GM19395 (cell line): Measurements from ENCODE around the gene PADI4.

Experiments
- ATAC-seq: cut with Tn5 transposase; IDR thresholded peaks from one replicate; pipeline ENCODE4 v1.9.1; 2021; ENCODE audit warnings: mild to moderate bottlenecking, moderate library complexity; ENCODE audit not compliant: unreplicated experiment

Gene PADI4

DNA sequence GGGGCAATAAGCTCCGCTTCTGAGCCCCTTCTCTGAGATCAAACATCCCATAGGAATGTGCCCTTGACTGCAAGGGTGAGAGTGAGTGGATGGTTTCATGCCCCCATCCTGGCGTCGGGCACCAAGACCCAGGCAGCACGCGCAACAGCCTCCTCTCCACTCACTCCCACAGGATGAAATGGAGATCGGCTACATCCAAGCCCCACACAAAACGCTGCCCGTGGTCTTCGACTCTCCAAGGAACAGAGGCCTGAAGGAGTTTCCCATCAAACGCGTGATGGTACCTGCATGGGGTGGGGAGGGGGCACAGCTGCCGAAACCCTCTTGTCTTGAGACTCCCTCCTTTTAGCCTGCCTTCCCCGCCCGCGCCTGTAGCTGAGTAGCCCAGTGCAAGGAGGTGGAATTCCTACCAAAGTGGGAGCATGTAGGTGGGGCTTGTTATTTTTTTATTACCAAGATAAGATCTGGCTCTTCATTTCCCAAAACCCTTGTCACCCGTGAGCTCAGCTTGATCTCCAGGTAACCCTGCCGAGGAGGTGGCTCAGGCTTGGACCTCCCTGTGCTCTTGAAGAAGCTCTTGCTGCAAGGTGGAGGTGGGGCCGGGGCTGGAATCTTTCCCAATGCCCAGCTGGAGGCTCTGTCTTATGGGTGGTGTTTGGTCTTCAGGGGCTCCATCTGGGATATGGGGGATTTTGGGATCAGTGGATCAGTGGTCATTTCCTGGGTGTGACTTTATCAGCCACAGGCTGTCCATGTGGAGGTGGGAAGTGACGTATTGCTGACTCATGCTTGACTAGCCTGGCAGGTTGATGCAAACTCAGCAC is 40.0 kb downstream of the PADI4 start:
- no peak for ATAC-seq

DNA sequence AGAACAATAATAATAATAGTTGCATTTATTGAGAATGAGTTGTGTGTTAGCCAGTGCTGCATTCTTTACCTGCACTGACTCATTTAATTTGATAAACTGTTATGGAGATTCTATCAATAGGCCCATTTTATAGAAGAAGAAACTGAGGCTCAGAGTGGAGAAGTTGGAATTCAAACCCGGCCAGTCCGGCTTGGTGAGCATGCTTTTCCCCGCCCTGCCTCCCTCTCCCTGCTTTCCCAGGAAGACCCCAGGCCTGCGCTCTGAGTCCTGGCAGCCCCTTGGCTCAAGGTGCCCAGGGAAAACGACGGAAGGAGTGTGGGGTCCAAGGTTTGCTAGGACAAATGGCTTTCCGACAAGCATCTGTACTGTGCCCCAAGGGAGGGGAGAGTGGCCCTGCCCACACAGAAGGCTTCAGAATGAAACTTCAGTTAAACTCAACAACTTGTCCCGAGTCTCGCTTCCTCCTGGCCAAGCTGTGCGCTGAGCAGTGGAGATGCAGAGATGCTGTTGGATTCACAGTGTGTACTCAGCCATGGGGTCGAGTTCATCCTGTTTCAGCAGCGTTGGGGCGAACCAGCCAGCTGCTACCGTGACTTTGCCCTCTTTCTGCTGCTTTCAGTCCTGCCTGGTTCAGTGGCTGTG is 40.7 kb downstream of the PADI4 start:
- ATAC-seq: no peak

DNA sequence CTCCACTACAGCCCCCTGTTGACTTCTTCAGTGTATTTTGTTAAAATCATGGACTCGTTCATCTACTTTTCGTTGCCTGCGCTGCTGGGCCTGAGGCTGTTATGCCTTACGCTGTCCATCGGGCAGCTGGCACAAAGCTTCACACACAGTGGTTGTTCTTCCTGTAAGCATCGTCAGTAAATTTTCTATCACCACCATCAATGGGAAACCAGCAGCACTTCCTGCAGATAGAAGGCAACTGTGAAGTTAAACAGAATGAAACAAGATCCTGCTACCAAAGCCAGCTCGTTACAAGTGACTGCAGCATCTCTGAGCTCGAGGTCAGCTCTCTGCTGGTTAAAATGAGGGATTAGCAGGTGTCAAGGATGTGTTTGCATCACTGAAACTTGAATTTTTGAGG is 42.1 kb downstream of the PADI4 start:
- ATAC-seq: no peak

DNA sequence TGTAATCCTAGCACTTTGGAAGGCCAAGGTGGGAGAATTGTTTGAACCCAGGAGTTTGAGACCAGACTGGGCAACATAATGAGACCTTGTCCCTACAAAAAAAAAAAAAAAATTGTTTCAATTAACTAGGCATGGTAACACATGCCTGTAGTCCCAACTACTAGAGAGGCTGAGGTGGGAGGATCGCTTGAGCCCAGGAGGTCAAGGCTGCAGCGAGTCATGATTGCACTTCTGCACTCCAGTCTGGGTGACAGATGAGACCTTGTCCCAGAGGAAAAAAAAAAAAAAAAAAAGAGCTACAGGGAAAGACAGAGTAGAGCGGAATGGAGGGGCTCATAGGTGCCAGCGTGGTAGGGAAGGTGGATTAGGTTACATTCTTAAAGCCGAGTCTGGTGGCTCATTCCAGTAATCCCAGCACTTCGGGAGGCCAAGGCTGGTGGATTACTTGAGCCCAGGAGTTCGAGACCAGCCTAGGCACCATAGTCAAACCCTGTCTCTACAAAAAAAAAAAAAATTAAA is 43.0 kb downstream of the PADI4 start:
- ATAC-seq: no peak

DNA sequence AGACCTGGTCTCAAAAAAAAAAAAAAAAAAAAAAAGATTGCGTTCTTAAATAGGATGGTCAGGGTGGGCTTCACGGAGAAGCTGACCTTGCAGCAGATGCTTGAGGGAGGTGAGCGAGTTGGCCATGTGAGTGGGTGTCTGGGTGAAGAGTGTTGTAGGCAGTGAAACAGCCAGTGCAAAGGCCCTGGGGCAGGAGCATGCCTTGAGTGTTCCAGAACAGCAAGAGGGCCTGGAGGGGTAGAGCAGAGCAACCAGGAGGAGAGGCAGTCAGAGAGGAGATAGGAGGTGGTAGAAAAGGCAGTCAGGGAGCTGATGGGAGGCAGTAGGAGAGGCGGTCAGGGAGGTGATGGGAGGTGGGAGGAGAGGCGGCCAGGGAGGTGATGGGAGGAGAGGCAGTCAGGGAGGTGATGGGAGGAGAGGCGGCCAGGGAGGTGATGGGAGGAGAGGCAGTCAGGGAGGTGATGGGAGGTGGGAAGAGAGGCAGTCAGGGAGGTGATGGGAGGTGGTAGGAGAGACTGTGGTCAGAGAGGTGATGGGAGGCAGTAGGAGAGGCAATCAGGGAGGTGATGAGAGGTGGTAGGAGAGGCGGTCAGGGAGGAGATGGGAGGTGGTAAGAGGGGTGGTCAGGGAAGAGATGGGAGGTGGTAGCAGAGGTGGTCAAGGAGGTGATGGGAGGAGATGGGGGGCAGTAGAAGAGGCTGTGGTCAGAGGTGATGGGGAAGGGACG is 43.8 kb downstream of the PADI4 start:
- no peak for ATAC-seq

DNA sequence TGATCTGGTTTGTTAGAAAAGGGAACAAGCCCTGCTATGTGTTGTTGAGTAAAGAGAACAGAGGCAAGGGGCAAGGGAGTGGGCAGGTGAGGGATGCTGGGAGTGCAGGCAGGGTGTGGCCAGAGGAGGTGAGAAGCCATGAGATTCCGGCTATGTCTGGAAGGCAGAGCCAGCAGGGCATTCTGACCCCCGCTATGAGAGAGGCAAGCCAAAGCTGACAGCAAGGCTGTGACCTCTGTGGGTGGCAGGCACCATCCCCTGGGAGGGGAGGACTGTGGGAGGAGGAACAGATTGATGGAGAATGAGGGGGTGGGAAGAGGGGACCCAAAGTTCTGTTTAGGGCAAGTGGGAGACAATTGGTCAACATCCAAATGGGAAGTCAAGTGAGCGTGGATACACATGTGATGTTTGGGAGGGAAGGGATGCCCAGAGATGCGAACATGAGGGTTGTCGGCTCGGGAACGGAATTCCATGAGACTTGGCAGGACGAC is 44.5 kb downstream of the PADI4 start:
- no peak for ATAC-seq

DNA sequence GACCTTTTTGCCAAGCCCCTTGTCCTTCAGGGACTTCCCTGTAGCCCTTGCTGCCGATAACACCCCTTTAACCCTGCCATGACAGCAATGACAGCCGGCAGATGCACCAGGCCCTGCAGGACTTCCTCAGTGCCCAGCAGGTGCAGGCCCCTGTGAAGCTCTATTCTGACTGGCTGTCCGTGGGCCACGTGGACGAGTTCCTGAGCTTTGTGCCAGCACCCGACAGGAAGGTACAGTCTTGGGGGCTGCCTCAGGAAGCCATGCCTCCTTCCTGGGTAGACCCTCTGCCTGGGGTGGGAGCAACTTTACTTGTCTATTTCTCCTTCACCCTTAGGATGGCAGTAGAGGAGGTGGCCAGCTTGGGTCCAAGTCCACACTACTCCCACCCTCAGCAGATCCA is 47.9 kb downstream of the PADI4 start:
- ATAC-seq: no peak

DNA sequence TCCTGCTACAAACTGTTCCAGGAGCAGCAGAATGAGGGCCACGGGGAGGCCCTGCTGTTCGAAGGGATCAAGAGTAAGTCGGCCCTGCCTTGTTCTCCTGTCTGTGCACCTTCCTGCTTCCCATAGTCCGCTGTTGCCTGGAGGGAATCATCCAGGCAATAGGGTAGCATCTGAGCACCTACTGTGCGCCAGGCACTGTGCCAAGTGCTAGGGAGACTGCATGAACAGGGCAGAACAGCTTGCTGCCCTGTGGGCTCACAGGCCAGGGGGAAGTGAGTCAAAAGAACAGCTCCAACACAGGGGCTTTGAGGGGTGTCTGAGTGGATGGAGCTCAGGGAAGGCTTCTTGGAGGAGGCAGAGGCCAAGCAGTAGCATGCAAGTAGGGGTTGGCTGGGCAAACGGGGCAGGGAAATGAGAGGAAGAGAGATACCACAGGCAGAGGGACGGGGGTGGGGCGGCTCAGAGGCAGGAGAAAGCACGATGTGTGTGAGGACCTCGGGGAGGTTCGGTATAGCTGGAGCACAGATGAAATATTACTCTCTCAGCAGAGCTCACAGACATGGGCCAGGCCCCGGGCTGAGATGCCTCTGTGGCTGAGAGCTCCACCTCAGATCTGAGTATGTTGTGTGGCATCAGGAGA is 48.5 kb downstream of the PADI4 start:
- ATAC-seq: no peak

DNA sequence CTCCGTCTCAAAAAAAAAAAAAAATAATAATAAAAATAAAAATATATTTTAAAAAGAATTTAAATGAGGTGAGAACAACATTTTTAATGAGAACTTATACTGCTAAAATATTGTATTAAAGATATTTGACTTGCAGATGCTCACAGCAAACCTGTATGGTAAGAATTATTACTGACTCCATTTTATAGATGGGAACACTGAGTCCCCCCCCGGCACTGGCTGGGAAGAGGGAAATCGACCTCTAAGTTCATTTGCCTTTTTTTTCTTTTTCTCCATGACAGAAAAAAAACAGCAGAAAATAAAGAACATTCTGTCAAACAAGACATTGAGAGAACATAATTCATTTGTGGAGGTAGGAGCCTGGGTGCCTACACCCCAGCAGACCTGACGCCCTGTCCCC is 50.6 kb downstream of the PADI4 start:
- ATAC-seq: no peak

DNA sequence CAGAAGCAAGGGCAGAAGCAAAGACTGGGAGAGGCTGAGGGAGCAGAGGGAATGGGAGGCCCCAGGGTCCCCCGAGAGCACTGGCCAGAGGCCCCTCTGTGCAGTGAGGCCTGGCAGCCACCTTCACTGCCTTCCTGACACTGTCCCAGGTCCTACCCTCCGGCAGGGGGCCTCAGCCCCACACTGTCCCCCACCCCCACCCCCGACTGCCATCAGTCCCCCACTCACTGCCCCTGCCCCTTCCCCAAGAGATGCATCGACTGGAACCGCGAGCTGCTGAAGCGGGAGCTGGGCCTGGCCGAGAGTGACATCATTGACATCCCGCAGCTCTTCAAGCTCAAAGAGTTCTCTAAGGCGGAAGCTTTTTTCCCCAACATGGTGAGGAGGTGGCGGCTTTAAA is 51.0 kb downstream of the PADI4 start:
- no peak for ATAC-seq

DNA sequence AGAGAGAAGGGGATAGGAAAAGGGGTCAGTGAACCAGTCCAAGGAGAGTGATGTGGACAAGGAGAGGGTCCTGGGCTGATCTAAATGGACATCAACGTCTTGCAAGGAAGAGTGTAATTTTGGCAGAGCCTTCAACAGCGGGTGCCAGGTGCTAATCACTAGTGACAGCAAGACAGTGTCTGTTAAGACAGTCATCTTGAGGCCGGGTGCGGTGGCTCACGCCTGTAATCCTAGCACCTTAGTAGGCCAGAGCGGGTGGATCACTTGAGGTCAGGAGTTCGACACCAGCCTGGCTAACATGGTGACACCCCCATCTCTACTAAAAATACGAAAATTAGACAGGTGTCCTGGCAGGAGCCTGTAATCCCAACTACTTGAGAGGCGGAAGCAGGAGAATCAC is 51.8 kb downstream of the PADI4 start:
- no peak for ATAC-seq

DNA sequence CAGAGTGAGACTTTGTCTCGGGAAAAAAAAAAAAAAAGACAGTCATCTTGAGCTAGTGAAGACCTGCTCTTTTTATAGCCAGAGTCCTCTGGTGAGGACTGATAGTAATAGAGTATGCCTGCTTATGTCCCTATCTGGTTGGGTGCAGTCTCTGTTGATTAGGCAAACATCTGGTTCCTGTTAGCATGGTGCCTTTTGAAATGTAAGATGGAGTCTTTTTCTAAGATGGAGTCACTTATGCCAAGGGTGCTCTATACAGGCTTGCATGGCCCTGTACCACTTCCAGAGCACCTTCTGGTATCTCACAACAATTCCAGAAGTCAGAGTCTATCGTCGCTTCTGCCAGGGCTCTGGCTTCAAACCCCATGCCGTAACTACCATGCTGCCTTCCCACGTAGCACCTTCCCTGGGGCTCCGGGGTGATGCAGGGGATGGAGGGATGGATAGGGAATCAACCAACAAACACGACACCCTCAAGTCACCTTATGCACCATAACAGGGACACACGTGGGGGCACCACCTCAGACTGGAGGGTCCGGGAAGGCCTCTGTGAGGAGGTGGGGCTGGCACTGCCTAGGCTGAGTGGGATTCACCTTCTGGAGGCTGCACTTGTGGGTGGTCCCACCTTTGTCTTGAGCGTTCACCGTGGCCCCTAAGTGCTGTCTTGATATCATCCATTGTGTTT is 52.4 kb downstream of the PADI4 start:
- ATAC-seq: no peak

DNA sequence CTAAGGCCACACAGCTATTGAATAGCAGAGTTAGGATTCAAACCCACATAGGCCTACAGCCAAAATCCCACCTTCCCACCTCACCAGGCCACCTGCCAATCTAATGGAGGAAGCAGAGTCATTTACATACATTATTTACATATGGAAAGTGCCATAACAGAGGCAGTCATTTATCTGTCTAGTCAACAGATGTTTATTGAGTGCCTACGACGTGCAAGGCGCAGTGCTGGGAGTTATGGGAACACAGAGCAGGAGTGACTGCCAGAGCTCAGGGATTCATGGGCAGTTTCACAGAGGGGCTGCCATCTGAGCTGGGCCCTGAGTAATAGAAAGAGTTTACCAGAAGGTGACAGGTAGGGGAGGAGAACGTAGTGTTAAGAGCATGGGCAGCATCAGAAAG is 53.7 kb downstream of the PADI4 start:
- no peak for ATAC-seq

DNA sequence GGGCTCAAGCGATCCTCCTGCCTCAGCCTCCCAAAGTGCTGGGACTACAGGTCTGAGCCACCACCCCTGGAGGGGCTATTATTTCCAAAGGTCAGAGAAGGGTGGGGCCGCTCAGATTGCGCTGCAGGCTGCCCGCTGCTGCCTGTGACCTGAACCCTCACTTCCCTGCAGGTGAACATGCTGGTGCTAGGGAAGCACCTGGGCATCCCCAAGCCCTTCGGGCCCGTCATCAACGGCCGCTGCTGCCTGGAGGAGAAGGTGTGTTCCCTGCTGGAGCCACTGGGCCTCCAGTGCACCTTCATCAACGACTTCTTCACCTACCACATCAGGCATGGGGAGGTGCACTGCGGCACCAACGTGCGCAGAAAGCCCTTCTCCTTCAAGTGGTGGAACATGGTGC is 55.4 kb downstream of the PADI4 start:
- no peak for ATAC-seq

DNA sequence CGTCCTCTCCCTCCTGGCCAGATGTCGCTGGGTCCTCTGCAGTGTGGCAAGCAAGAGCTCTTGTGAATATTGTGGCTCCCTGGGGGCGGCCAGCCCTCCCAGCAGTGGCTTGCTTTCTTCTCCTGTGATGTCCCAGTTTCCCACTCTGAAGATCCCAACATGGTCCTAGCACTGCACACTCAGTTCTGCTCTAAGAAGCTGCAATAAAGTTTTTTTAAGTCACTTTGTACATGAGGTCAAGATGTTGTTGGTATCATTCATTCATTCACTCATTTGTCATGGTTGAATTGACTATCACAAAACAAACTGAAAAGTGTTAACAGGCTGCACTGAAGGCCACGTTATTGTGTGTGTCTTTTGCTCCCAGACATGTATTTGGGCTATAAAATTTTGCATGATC is 55.8 kb downstream of the PADI4 start:
- ATAC-seq: no peak

DNA sequence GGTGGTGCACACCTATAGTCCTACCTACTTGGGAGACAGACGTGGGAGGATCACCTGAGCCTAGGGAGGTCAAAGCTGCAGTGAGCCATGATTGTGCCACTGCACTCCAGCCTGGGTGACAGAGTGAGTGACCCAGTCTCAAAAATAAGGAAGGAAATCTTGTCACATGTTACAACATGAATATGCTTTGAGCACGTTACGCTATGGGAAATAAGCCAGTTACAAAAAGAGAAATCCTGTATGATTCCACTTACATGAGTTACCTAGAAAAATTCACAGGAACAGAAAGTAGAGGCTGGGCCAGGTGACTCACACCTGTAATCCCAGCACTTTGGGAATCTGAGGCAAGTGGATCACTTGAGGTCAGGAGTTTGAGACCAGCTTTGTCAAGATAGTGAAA is 57.3 kb downstream of the PADI4 start:
- ATAC-seq: no peak

DNA sequence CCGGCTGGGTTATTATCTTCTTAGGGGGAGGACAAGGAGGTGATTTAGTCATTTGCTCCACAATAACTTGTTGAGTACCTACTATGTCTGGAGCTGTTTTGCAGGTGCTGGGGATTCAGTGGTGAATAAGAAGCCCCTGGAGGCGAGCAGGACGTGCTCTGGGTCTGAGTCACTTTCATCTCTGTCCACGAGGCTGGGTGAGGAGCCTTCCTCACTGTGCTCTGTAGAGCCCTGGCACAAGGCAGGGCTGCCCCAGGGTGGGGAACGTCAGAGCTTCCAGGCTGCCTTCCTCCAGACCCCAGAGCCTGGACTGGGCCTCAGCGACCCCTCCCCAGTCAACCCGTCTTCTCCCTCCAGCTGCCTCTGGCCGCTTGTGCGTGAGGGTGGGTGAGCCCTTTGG is 61.5 kb downstream of the PADI4 start:
- ATAC-seq: no peak

DNA sequence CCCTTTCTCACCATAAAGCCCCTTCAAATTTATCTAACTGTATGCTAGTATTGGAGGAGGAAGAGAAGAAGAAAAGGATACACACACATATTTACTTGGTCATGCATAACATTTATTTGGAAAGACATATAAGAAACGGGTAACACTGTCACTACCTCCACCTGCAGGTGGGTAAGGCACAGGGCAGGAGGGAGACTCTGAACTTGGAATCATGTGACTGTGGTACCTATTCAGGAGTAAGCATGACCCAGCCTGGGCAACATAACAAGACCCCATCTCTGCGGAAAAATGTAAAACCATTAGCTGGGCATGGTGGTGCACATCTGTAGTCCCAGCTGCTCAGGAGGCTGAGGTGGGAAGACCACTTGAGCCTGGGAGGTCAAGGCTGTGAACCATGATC is 62.6 kb downstream of the PADI4 start:
- no peak for ATAC-seq

DNA sequence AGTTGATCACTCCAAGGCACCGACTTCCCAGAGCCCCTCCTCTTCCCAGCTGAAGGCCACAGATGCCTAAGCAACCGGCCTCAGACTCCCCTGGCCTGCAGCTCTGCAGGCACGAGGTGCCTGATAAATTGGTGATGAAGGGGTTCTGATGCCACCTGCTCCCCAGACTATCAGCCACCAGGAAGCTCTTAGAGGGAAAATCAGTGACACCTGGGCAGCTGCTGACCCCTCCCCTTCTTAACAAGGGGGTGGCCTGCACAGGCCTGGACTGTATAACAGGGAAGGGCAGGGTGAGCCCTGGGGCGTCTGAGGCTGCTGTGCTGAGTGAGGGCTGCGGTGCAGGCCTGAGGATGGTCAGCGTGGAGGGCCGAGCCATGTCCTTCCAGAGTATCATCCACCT is 63.9 kb downstream of the PADI4 start, which contains the start of gene PADI6:
Gene PADI6 (plus strand): TSS at position 301 of the 400 bp plus-strand sequence. CDS start 50 bp downstream, at position 351.
- no peak for ATAC-seq

DNA sequence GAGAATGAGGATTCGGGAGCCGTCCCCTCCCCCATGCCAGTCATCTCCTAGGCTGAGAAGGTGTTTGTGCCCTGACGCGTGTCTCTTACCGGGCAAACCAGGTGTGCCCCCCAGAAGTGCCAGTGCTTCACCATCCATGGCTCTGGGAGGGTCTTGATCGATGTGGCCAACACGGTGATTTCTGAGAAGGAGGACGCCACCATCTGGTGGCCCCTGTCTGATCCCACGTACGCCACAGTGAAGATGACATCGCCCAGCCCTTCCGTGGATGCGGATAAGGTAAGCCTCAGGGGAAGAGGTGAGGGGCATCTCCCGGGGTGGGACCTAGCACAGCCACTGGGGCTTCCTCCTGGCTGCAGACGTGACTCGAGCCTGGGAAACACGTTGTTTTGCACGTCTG is 65.0 kb downstream of the PADI4 start:
- no peak for ATAC-seq
